Muscle layer of colon (tissue), 2 donors: ENCODE results near the gene TMEM250.

Experiments
- H3K27ac ChIP-seq: one replicate; pipeline ENCODE4 v1.7.0; 2013; ENCODE audit warnings: low read depth, mild to moderate bottlenecking, low read length, moderate library complexity
- H3K27me3 ChIP-seq, 2 donors: one replicate each; pipeline ENCODE4 v1.7.0; 2013; ENCODE audit warnings: low read length in 2 of 2, mild to moderate bottlenecking in 2 of 2; ENCODE audit not compliant: insufficient read depth in 2 of 2, control insufficient read depth in 1 of 2
- H3K36me3 ChIP-seq: one replicate; pipeline ENCODE4 v1.7.0; 2013; ENCODE audit warnings: mild to moderate bottlenecking, low read length; ENCODE audit not compliant: insufficient read depth
- H3K4me1 ChIP-seq: one replicate; pipeline ENCODE4 v1.7.0; 2013; ENCODE audit warnings: mild to moderate bottlenecking, low read length; ENCODE audit not compliant: insufficient read depth
- H3K4me3 ChIP-seq, 2 donors: one replicate each; pipeline ENCODE4 v1.7.0; 2013; ENCODE audit warnings: low read length in 2 of 2, low read depth in 1 of 2, mild to moderate bottlenecking in 1 of 2, moderate library complexity in 1 of 2
- H3K9ac ChIP-seq: one replicate; pipeline ENCODE4 v1.7.0; 2013; ENCODE audit warnings: low read length
- H3K9me3 ChIP-seq: one replicate; pipeline ENCODE4 v1.7.0; 2013; ENCODE audit warnings: mild to moderate bottlenecking, low read length
- donor health status: abdominal sarcoma.
- donor health status: Adenocarcinoma of cecum.

TMEM250 gene

DNA sequence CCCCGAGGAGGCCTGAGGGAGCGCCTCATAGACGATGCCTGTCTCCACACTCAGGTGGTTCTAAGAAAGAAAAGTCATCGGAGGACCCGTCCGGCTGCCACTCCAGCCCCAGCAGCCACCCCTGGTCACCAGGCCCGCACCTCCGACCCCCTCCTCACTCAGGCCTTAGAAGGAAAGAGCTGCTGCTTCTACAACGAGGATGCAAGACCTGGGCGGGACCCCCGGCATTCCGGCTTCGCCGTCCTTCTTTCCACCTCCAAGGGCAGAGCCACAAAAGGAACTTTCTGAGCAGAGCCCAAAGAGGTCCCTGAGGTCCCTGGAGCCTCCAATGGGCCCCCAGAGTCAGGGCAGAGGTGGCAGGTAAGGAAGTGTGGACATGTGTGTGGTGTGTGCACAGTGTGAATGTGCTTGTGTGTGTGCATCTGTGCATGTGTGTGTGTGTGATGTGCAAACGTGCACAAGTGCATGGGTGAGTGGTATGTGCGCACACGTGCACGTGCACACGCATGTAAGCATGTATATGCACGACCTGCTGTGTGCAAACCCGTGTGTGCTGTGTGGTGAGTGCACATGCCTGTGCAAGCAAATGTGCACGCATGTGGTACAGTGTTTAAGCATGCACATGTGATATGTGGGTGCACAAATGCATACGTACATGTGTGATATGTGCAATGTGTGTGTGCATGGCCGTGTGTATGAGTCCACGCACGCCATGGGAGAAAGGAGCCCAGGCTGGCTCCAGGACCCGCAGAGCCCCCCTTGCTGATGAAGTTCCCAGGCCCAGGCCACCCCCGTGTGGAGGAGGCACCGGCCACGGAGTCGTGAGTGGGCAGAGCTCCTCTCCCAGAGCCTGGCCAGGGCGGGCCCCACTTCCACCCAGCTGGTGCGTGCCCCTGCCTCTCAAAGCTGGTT lies 27.7 kb upstream of the TMEM250 start:
- H3K4me1 ChIP-seq, result no peaks in the 10 kb centered on the region
- no peaks in the 10 kb centered on the region for H3K9me3 ChIP-seq
- H3K27ac ChIP-seq, result no peak overlapping the region
- H3K36me3 ChIP-seq, result no peaks in the 10 kb centered on the region
- H3K4me3 ChIP-seq, result no peak overlapping the region
- H3K27me3 ChIP-seq, result peaks cover 11 to 55% of the 10 kb centered on the region in 2 donors
- H3K9ac ChIP-seq, result no peak overlapping the region

DNA sequence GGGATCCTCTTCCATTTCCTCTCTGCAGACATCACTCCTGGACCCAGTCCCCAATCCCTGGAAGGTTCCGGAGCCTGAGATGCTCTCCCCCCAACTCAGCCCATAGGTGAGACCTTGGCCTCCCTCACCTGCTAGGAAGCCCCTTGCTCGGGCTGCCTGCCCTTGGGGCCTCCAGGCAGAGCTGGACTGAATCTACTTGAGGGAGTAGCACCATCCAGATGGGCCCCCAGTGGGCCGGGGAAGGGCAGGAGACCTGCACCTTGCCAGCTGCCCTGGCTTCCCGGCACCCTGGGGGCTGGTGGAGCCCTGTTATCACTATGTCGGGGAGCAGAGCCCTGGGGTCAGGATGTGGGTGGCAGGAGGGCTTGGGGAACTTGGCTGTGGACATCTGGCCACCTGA lies 26.9 kb upstream of the TMEM250 start:
- no peak overlapping the region for H3K4me3 ChIP-seq
- H3K9me3 ChIP-seq, result no peaks in the 10 kb centered on the region
- no peak overlapping the region for H3K9ac ChIP-seq
- no peaks in the 10 kb centered on the region for H3K4me1 ChIP-seq
- H3K36me3 ChIP-seq, result no peaks in the 10 kb centered on the region
- H3K27ac ChIP-seq, result no peak overlapping the region
- H3K27me3 ChIP-seq, result peaks cover 11 to 55% of the 10 kb centered on the region in 2 donors

DNA sequence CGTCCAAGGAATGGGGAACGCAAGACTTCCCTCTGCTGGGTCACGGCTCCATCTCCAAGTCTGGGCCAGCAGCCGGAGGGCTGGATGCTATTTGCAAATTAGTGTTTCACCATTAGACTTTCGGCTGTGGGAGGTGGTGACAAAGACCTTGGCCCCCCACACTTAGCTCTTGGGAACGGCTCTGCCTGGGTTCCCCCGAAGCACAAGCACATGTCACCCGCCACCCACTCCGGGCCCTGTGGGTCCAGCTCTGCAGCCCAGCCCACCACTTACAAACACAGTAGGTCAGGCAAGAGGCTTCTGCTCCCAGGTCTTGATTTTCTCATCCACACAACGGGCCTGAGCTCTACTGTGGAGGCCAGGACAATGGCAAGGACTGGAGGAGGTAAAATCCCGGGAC lies 25.8 kb upstream of the TMEM250 start:
- Histone ChIP-seq H3K36me3 (no peaks in the 10 kb centered on the region), H3K9ac (no peak overlapping the region), H3K4me1 (no peaks in the 10 kb centered on the region), H3K4me3 (no peak overlapping the region), H3K27me3 (peaks cover 11 to 51% of the 10 kb centered on the region in 2 donors), H3K9me3 (no peaks in the 10 kb centered on the region), H3K27ac (no peak overlapping the region)

DNA sequence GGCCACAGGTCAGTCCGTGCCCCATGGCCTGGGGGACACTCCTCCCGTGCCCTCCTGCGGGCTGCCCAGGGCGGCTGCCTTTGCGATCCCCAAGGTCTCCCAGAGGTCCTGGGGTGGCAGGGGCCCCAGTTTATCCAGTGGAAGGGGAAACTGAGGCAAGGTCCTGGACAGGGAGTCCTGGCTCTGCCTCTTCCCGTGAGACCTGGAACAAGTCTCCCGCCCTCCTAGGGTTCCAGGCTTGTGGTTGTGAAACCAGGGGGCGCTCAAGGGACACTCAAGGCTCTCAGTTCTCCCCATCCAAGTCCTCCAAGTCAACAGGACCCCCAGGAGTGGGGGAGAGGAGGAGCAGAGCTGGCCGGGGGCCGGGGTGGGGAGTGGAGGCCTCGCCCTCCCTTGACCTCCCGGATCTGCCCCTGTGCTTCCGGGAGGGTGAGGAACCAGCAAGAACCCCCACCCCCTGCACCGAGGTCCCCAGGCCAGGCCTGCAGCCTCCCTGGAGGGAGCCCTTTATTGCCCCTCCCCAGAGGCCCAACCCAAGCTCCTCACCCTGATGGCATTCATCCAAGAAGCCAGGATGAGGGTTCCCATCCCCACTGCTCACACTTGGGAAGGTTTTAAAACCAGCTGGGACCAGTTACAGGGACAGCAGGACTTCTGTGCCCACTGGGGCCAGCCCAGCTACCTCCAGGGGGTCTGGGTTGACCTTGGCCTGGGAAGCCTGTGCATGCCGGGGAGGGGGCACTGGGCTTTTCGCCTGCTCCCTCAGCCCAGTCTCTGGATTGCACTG lies 24.7 kb upstream of the TMEM250 start:
- no peak overlapping the region for H3K27ac ChIP-seq
- no peaks in the 10 kb centered on the region for H3K36me3 ChIP-seq
- no peak overlapping the region for H3K4me3 ChIP-seq
- H3K27me3 ChIP-seq, result peaks cover 11 to 48% of the 10 kb centered on the region in 2 donors
- H3K9me3 ChIP-seq, result no peaks in the 10 kb centered on the region
- no peaks in the 10 kb centered on the region for H3K4me1 ChIP-seq
- no peak overlapping the region for H3K9ac ChIP-seq

DNA sequence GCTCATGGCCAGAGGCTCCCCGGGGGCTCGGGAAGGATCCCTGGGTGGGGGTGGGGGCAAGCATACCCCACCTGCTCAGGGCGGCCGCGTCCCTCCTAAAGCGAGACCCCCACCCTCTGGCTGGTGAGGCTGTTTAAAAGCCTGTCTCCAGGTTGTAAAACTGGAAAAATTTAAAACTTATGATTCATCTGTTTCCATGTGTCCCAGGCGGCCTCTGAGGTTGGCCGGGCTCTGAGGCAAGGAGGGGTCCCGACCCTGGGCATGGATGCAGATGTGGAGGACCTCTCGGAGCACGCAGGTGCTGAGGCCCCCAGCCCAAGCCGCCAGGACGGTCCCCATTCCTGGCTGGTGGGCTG lies 24.2 kb upstream of the TMEM250 start:
- Histone ChIP-seq H3K27ac (no peak overlapping the region), H3K4me1 (no peaks in the 10 kb centered on the region), H3K9ac (no peak overlapping the region), H3K36me3 (no peaks in the 10 kb centered on the region), H3K4me3 (no peak overlapping the region), H3K9me3 (no peaks in the 10 kb centered on the region), H3K27me3 (peaks cover 11 to 45% of the 10 kb centered on the region in 2 donors)

DNA sequence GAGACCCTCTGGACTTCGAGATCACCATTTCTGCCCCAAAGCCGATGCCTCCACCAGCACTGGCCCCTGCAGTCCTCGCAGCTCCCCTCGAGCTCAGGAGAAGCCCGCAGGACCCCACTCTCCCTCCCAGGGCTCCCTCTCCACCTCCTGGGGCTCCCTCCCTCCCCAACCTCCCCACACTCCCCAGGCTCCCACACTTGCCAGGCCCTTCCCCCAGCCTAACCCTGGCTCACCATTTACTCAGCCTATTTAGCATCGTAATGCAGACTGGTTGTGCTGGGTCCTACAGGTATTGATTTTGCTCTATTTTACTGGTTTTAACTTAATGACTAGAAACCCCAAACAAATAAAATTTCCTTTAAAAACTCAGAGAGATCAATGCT lies 23.7 kb upstream of the TMEM250 start:
- H3K9me3 ChIP-seq, result no peaks in the 10 kb centered on the region
- H3K36me3 ChIP-seq, result no peaks in the 10 kb centered on the region
- H3K27ac ChIP-seq, result no peak overlapping the region
- no peak overlapping the region for H3K9ac ChIP-seq
- no peak overlapping the region for H3K4me3 ChIP-seq
- no peaks in the 10 kb centered on the region for H3K4me1 ChIP-seq
- H3K27me3 ChIP-seq, result peaks cover 11 to 45% of the 10 kb centered on the region in 2 donors

DNA sequence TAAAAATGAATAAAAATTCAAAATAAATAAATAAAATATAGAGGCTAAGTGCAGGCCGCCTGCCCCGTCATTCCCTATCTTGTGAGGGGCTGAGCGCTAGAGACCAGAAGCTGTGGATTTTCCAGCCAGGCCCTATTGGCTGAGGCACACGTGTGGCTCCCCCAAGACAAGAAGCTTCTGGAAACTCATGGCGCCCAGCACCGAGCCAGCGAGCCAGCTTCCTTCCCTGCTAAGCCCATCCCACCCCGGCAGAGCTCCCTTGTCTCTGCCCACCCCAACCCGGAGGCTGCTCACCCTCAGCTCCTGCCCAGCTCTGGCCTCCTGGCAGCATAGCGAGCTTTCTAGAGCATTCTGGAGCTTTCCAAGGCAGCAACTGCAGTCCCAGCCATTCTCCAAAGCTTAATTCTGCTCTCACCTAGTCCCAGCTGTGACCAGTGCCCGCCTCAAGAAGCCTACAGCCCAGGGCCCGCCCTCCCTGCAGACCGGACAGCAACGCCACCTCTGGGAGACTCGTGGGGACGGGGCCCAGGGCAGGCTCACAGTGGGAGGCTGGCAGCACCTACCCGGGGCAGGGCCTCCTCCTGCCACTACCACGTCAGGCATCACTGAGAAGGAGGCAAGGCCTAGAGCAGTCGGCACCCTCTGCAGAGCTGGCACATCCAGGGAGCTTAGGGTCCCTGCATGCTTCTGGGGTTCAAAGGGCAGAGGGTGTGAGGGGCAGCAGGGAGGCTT lies 23.2 kb upstream of the TMEM250 start:
- no peak overlapping the region for H3K9ac ChIP-seq
- H3K36me3 ChIP-seq, result no peaks in the 10 kb centered on the region
- no peaks in the 10 kb centered on the region for H3K9me3 ChIP-seq
- no peak overlapping the region for H3K4me3 ChIP-seq
- peaks cover 11 to 46% of the 10 kb centered on the region in 2 donors for H3K27me3 ChIP-seq
- no peaks in the 10 kb centered on the region for H3K4me1 ChIP-seq
- no peak overlapping the region for H3K27ac ChIP-seq

DNA sequence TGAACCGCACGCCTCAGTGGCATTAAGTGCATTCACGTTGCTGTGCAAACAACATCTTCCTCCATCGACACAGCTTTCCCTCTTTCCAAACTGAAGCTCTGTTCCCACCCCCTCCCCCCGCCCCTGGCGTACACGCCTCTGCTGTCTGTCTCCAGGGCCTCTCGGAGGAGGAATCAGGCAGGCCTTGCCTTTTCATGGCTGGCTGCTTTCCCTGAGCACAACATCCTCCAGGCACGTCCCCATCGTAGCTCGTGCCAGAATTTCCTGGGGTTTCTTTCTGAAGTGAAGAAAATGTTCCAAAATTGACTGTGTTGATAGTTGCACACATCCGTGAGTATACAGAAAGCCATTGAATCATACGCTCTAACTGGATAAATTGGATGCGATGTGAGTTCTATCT lies 22.3 kb upstream of the TMEM250 start:
- Histone ChIP-seq H3K9ac (no peak overlapping the region), H3K4me1 (no peaks in the 10 kb centered on the region), H3K9me3 (no peaks in the 10 kb centered on the region), H3K36me3 (no peaks in the 10 kb centered on the region), H3K4me3 (no peak overlapping the region), H3K27me3 (peaks cover 11 to 55% of the 10 kb centered on the region in 2 donors), H3K27ac (no peak overlapping the region)

DNA sequence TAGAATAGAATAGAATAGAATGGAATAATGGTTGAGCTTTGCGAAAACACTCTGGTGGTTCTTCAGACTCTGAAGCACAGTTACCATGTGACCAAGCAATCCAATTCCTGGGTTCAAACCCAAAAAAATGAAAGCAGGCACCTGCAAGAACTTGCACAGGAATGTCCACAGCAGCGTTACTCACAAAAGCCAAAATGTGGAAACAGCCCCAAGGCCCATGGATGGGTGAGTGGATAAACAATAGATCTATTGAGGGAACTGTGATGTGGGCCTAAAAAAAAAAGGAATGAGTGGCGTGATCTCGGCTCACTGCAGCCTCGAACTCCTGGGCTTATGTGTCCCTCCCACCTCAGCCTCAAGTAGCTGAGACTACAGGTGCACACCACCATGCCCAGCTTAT lies 21.4 kb upstream of the TMEM250 start:
- Histone ChIP-seq H3K27me3 (peaks cover 11 to 56% of the 10 kb centered on the region in 2 donors), H3K4me1 (no peaks in the 10 kb centered on the region), H3K9ac (no peak overlapping the region), H3K4me3 (no peak overlapping the region), H3K36me3 (no peaks in the 10 kb centered on the region), H3K9me3 (no peaks in the 10 kb centered on the region), H3K27ac (no peak overlapping the region)

DNA sequence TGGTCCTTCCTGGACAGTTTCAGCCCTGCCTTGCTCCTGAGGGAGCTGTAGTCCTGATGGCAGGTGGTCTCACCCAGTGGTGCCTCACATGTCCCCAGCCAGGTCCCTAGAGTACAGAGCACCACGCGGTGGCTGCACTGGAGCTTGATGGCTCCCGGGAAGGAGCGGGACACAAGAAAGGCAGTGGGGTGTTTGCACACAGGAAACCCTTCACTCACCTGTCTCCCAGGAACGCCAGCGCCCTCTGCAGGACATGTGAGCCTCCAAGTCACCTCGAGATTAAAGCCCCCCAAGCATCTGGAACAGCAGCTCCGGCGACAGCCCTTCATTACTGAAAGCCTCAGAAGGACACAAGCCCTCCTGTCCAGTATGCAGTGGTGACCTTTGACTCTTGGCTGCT lies 19.9 kb upstream of the TMEM250 start:
- H3K4me1 ChIP-seq, result no peaks in the 10 kb centered on the region
- H3K36me3 ChIP-seq, result no peaks in the 10 kb centered on the region
- no peak overlapping the region for H3K4me3 ChIP-seq
- H3K27ac ChIP-seq, result no peak overlapping the region
- H3K9me3 ChIP-seq, result no peaks in the 10 kb centered on the region
- H3K9ac ChIP-seq, result no peak overlapping the region
- H3K27me3 ChIP-seq, result peaks cover 10 to 57% of the 10 kb centered on the region in 2 donors
